Kasumi-1 (cell line): ENCODE results near the gene CUZD1.

Experiments used
- DNase-seq, 2 experiments: peaks; one replicate each; lab custom pipeline; 2025; lab: John Stamatoyannopoulos, UW

The CUZD1 gene

DNA sequence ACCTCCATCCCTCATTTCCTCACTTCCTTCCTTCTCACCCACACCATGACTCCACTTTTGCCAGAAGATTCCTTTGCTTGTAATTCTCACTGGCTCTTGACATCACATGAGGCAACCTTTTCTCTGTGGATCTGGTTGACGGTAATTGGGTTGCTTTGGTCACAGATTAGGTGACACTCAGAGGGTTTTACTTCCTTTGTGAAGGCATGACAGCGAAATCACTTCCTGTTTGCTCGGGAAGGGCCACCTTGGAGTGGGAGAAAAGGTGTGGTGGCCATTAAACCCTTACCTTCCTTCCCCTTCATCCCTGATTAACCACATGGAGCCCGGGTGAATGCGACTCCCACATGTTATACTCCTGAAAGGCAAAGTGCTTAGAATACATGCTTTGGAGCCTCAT is 30.2 kb downstream of the CUZD1 start:
- DNase-seq = no peak

GRCh38 chr10:122814493-122814892 is 31.2 kb downstream of the CUZD1 start:
- no peak for DNase-seq

- no peak for DNase-seq
Measured at GRCh38 chr10:122812751-122813150, 32.9 kb downstream of the CUZD1 start.

DNA sequence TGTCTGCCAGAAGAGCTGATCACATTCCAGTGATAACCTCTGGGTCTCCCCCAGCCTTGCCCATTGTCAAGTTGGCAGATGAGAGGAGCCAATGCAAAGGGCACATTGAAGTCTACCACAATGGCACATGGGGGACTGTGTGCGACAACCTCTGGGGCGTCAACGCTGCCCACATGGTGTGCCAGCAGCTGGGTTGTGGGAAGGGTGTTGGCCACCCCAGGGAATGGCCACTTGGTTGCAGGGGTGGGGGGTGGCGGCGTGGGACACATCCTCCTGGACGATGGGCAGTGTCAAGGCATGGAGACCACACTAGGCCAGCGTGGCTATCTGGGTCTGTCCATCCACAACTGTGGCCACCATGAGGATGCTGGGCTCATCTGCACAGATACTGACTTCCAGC is 43.4 kb downstream of the CUZD1 start:
- no peak for DNase-seq

- DNase-seq = no peak
Measured at GRCh38 chr10:122798704-122799231, 46.9 kb downstream of the CUZD1 start.

- DNase-seq = no peak
Measured at GRCh38 chr10:122796796-122797195, 48.9 kb downstream of the CUZD1 start.

GRCh38 chr10:122795924-122796323 is 49.7 kb downstream of the CUZD1 start:
- no peak for DNase-seq

DNA sequence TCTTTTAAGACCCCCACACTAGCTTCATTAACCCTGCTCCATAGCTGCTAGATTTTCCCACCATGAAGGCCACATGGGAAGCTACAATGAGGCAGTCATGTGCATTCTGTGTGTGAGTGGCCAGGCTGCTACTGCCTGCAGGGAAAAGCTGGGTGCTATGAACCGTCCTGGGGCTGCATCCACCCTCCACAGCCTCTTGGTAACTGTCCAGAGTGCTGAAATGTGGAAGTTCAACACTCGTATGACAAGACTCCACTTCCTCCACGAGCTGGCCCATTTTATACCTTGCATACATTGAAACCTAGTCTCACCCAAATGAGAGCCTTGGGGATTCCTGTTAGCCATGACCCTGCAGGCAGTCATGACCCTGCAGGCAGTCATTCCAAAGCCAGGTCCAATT is 59.4 kb downstream of the CUZD1 start:
- peak in 1 of 2 experiments; percentile 32 for DNase-seq

DNA sequence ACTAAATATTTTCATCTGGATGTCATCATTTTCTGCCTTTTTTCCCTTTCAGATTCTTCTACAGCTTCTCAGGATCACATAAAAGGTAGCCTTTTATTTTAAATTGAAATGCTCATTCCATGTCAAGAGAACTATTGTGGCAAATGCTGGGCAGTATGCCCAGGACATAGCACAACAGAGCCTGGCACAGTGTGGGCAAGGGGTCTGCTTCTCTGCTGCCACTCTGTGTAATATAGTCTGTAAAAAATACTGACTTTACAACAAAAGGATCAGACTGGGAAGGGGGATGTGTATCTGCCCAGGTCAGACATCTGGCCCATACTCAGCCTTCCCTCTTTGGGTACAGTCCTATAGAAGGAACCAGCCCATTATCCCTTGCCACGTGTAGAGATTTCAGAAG is 62.7 kb downstream of the CUZD1 start:
- no peak for DNase-seq
